Measurements from ENCODE around the gene SLC25A21. TPM values are rescaled to one million over a fixed set of nuclear protein-coding genes. Genes with fewer than 3 reads are reported as not detected.
A peak's percentile ranks its signal among the peaks of the same experiment; 100 is the strongest.

The SLC25A21 gene
- total and polyA plus RNA-seq, 2 of the 13 experiments (the other 11 are each of a cell fraction or from before 2014, with no cell fraction given): 1.9 to 2.9 TPM

DNA sequence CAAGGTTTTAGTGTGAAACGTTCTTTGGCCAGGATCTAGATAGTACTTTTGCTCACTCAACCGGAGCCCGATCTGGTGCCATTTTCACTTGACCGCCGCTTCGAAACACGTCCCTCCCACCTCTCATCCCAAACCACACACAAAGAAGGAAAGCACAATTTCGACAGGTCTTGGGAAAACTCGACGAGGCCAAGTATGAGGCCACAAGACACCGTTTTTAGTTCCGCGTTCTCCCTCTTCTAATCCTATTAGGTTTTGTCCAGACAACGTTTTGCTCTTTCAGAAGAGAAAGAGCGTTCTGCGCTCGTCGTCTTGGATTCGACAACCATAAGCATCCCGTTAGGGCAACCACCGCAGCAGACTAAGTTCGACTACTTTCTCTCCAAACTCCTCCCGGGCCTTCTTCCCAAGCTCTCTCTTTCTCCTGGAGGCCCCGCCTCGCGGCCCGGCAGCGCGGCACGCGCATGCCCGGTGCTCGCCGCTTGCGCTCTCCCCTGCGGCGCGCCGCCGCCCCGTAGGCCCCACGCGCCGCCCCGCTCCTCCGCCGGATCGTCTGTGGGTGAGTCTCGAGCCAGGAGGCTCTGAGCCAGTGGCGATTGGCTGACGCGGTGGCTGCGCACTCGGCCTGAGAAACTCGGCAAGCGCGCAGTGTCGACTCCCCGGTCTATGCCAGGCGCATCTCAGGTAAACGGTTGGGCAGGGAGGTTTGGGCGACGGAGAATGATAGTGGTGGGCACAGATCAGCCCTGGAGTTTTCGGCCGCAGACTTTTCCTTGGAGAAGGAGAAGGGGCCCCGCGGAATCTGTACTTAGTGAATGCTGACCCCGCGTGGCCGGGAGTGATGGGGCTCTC is 25.2 kb upstream of the SLC25A21 start, which contains the start of gene MIPOL1 (continued):
- TF ChIP-seq, protein P1, sequence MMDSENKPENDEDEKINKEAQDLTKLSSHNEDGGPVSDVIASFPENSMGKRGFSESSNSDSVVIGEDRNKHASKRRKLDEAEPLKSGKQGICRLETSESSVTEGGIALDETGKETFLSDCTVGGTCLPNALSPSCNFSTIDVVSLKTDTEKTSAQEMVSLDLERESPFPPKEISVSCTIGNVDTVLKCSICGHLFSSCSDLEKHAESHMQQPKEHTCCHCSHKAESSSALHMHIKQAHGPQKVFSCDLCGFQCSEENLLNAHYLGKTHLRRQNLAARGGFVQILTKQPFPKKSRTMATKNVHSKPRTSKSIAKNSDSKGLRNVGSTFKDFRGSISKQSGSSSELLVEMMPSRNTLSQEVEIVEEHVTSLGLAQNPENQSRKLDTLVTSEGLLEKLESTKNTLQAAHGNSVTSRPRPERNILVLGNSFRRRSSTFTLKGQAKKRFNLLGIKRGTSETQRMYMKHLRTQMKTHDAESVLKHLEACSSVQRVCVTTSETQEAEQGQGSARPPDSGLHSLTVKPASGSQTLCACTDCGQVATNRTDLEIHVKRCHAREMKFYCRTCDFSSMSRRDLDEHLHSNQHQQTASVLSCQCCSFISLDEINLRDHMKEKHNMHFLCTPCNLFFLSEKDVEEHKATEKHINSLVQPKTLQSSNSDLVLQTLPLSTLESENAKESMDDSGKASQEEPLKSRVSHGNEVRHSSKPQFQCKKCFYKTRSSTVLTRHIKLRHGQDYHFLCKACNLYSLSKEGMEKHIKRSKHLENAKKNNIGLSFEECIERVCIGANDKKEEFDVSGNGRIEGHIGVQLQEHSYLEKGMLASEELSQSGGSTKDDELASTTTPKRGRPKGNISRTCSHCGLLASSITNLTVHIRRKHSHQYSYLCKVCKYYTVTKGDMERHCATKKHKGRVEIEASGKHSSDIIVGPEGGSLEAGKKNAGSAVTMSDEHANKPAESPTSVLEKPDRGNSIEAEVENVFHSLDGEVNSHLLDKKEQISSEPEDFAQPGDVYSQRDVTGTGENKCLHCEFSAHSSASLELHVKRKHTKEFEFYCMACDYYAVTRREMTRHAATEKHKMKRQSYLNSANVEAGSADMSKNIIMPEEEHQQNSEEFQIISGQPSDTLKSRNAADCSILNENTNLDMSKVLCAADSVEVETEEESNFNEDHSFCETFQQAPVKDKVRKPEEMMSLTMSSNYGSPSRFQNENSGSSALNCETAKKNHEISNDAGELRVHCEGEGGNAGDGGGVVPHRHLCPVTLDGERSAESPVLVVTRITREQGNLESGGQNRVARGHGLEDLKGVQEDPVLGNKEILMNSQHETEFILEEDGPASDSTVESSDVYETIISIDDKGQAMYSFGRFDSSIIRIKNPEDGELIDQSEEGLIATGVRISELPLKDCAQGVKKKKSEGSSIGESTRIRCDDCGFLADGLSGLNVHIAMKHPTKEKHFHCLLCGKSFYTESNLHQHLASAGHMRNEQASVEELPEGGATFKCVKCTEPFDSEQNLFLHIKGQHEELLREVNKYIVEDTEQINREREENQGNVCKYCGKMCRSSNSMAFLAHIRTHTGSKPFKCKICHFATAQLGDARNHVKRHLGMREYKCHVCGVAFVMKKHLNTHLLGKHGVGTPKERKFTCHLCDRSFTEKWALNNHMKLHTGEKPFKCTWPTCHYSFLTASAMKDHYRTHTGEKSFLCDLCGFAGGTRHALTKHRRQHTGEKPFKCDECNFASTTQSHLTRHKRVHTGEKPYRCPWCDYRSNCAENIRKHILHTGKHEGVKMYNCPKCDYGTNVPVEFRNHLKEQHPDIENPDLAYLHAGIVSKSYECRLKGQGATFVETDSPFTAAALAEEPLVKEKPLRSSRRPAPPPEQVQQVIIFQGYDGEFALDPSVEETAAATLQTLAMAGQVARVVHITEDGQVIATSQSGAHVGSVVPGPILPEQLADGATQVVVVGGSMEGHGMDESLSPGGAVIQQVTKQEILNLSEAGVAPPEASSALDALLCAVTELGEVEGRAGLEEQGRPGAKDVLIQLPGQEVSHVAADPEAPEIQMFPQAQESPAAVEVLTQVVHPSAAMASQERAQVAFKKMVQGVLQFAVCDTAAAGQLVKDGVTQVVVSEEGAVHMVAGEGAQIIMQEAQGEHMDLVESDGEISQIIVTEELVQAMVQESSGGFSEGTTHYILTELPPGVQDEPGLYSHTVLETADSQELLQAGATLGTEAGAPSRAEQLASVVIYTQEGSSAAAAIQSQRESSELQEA (CRISPR knock-in tag; IDR thresholded peaks at IDR 0.05; ENCODE audit: not compliant biosample characterization): peak; percentile 90
- TF ChIP-seq HOXA5 (CRISPR knock-in tag; IDR thresholded peaks at IDR 0.05): peak; percentile 90; the same call in 1 of the 2 replicates
- no peak for TF ChIP-seq ATM (IDR thresholded peaks at IDR 0.05; ENCODE audit: borderline replicate concordance)
- no peak for TF ChIP-seq NFE2L1 (CRISPR knock-in tag; IDR thresholded peaks at IDR 0.05; ENCODE audit: borderline replicate concordance)
- peak; percentile 89; the same call in 1 of the 2 replicates for TF ChIP-seq EEA1 (CRISPR knock-in tag; IDR thresholded peaks at IDR 0.05; ENCODE audit: borderline replicate concordance)
- TF ChIP-seq MTA3 (CRISPR knock-in tag; IDR thresholded peaks at IDR 0.05): 0 out of 2 replicates have a peak, but pooled peaks have one; percentile 71
- no peak for TF ChIP-seq ZFP1 (CRISPR knock-in tag; IDR thresholded peaks at IDR 0.05)
- TF ChIP-seq, protein P2, sequence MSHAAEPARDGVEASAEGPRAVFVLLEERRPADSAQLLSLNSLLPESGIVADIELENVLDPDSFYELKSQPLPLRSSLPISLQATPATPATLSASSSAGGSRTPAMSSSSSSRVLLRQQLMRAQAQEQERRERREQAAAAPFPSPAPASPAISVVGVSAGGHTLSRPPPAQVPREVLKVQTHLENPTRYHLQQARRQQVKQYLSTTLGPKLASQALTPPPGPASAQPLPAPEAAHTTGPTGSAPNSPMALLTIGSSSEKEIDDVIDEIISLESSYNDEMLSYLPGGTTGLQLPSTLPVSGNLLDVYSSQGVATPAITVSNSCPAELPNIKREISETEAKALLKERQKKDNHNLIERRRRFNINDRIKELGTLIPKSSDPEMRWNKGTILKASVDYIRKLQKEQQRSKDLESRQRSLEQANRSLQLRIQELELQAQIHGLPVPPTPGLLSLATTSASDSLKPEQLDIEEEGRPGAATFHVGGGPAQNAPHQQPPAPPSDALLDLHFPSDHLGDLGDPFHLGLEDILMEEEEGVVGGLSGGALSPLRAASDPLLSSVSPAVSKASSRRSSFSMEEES (CRISPR knock-in tag; IDR thresholded peaks at IDR 0.05): peak; percentile 64
- TF ChIP-seq MNT (IDR thresholded peaks at IDR 0.05): no peak
- TF ChIP-seq, protein P3, sequence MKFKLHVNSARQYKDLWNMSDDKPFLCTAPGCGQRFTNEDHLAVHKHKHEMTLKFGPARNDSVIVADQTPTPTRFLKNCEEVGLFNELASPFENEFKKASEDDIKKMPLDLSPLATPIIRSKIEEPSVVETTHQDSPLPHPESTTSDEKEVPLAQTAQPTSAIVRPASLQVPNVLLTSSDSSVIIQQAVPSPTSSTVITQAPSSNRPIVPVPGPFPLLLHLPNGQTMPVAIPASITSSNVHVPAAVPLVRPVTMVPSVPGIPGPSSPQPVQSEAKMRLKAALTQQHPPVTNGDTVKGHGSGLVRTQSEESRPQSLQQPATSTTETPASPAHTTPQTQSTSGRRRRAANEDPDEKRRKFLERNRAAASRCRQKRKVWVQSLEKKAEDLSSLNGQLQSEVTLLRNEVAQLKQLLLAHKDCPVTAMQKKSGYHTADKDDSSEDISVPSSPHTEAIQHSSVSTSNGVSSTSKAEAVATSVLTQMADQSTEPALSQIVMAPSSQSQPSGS (CRISPR knock-in tag; IDR thresholded peaks at IDR 0.05): peak; percentile 54; the same call in 1 of the 2 replicates
- peak; percentile 90 for TF ChIP-seq ZFP91 (CRISPR knock-in tag; IDR thresholded peaks at IDR 0.05; ENCODE audit: borderline replicate concordance)
- peak; percentile 99 for TF ChIP-seq ZMYM4 (CRISPR knock-in tag; IDR thresholded peaks at IDR 0.05)
- TF ChIP-seq ZFP90 (CRISPR knock-in tag; IDR thresholded peaks at IDR 0.05; ENCODE audit: borderline replicate concordance): peak; percentile 92; the same call in 1 of the 2 replicates
